Upper lobe of right lung (tissue), 1 donor: Measurements from ENCODE around the gene INPP5F. TPM values are rescaled to one million over a fixed set of nuclear protein-coding genes. Genes with fewer than 3 reads are reported as not detected.

Experiments
- ATAC-seq: fragments of 200-7000 bp; cut with Tn5 transposase; one replicate; pipeline ENCODE4 v1.9.1; 2020; ENCODE audit warnings: mild to moderate bottlenecking, moderate library complexity
- DNase-seq: peaks from one replicate; pipeline ENCODE4 v3.0.0-alpha.2; 2020
- H3K27ac ChIP-seq: fragments of 200-600 bp; one replicate; pipeline ENCODE4 v1.8.0; 2022
- H3K27me3 ChIP-seq: fragments of 200-600 bp; one replicate; pipeline ENCODE4 v1.8.0; 2022; ENCODE audit warnings: mild to moderate bottlenecking
- H3K36me3 ChIP-seq: fragments of 200-600 bp; one replicate; pipeline ENCODE4 v1.8.0; 2022
- H3K4me1 ChIP-seq: fragments of 200-600 bp; one replicate; pipeline ENCODE4 v1.8.0; 2022
- H3K4me3 ChIP-seq: fragments of 200-600 bp; one replicate; pipeline ENCODE4 v1.8.0; 2022; ENCODE audit warnings: mild to moderate bottlenecking
- H3K9me3 ChIP-seq: fragments of 200-600 bp; one replicate; pipeline ENCODE4 v1.8.0; 2022
- CTCF ChIP-seq: fragments of 200-600 bp; IDR thresholded peaks from one replicate; pipeline ENCODE4 v1.8.0; 2022; ENCODE audit warnings: antibody characterized with exemption
- intact Hi-C: fragments of 100-400 bp; cut with DNase I; formaldehyde crosslinking; loops from one replicate; pipeline ENCODE4 v1.11.0; 2022
- total RNA-seq: library from RNA; stranded (reverse); fragmentation: NEBNext Ultra II Directional; extraction: Animal tissue kit (Norgen Biotek cat#: 25700); gene quantifications from one replicate; pipeline ENCODE4 v1.2.1, GENCODE V29; 2021
- donor health status: DM: no; HTN: yes; CAD: no; lungs with severe emphysema.

INPP5F gene
- total RNA-seq, 1 donor from 2014 or later = 13.9 TPM

- DNase-seq (no peak), ATAC-seq (no peak)
- H3K4me3 ChIP-seq = no peak overlapping the region
- H3K9me3 ChIP-seq = no peaks in the 10 kb centered on the region
- H3K36me3 ChIP-seq = no peaks in the 10 kb centered on the region
- no peaks in the 10 kb centered on the region for H3K4me1 ChIP-seq
- intact Hi-C loops = no loop called here
- no peaks in the 10 kb centered on the region for H3K27me3 ChIP-seq
- no peak overlapping the region for H3K27ac ChIP-seq
- TF ChIP-seq CTCF = no peak
Measured at GRCh38 chr10:119777686-119778085, 51.8 kb downstream of the INPP5F start.

- no peaks in the 10 kb centered on the region for H3K36me3 ChIP-seq
- TF ChIP-seq CTCF = no peak
- H3K4me1 ChIP-seq = no peaks in the 10 kb centered on the region
- DNase-seq (no peak), ATAC-seq (no peak)
- H3K27ac ChIP-seq = no peak overlapping the region
- intact Hi-C loops = no loop called here
- H3K4me3 ChIP-seq = no peak overlapping the region
- H3K9me3 ChIP-seq = no peaks in the 10 kb centered on the region
- H3K27me3 ChIP-seq = no peaks in the 10 kb centered on the region
Measured at GRCh38 chr10:119778776-119779445, 53.1 kb downstream of the INPP5F start.

GRCh38 chr10:119780879-119781480 is 55.1 kb downstream of the INPP5F start:
- H3K27me3 ChIP-seq = no peaks in the 10 kb centered on the region
- no peaks in the 10 kb centered on the region for H3K36me3 ChIP-seq
- H3K27ac ChIP-seq = no peak overlapping the region
- H3K4me1 ChIP-seq = no peaks in the 10 kb centered on the region
- H3K4me3 ChIP-seq = no peak overlapping the region
- H3K9me3 ChIP-seq = no peaks in the 10 kb centered on the region
- DNase-seq (no peak), ATAC-seq (no peak)
- intact Hi-C loops = no loop called here
- no peak for TF ChIP-seq CTCF

- peaks cover 5% of the 10 kb centered on the region for H3K4me1 ChIP-seq
- H3K4me3 ChIP-seq = no peak overlapping the region
- DNase-seq (no peak), ATAC-seq (no peak)
- intact Hi-C loops = no loop called here
- H3K27ac ChIP-seq = no peak overlapping the region
- H3K9me3 ChIP-seq = no peaks in the 10 kb centered on the region
- TF ChIP-seq CTCF = no peak
- H3K27me3 ChIP-seq = no peaks in the 10 kb centered on the region
- H3K36me3 ChIP-seq = no peaks in the 10 kb centered on the region
Measured at GRCh38 chr10:119781498-119781897, 55.6 kb downstream of the INPP5F start.

- intact Hi-C loops = no loop called here
- Histone ChIP-seq H3K4me3 (no peak overlapping the region), H3K9me3 (no peaks in the 10 kb centered on the region), H3K4me1 (peaks cover 8% of the 10 kb centered on the region), H3K36me3 (no peaks in the 10 kb centered on the region), H3K27me3 (no peaks in the 10 kb centered on the region), H3K27ac (no peak overlapping the region)
- ATAC-seq (no peak), DNase-seq (no peak)
- no peak for TF ChIP-seq CTCF
Measured at GRCh38 chr10:119782981-119783664, 57.3 kb downstream of the INPP5F start.
